GM19467 (cell line): ENCODE measurements around the gene EYS.
"Not testable (repeated sequence)": the region's sequence is repeated elsewhere in the genome, so short reads cannot be mapped to it uniquely, and the experiment has no call there.

ENCODE experiments used
- ATAC-seq: cut with Tn5 transposase; IDR thresholded peaks from one replicate; pipeline ENCODE4 v1.9.1; 2021; ENCODE audit warnings: mild to moderate bottlenecking, moderate library complexity; ENCODE audit not compliant: unreplicated experiment

The EYS gene

GRCh38 chr6:65113581-65113980 lies 593.4 kb downstream of the EYS start:
- ATAC-seq: no peak

GRCh38 chr6:65112435-65112834 lies 594.6 kb downstream of the EYS start:
- ATAC-seq: no peak

GRCh38 chr6:65110031-65110430 lies 597.0 kb downstream of the EYS start:
- ATAC-seq: no peak

- no peak for ATAC-seq
Measured at GRCh38 chr6:65098349-65098748, 608.7 kb downstream of the EYS start.

GRCh38 chr6:65091561-65091960 lies 615.5 kb downstream of the EYS start:
- ATAC-seq: no peak

GRCh38 chr6:65088575-65088974 lies 618.5 kb downstream of the EYS start:
- no peak for ATAC-seq

GRCh38 chr6:65081756-65082155 lies 625.3 kb downstream of the EYS start:
- no peak for ATAC-seq

- no peak for ATAC-seq
Measured at GRCh38 chr6:65075705-65076230, 631.3 kb downstream of the EYS start.

- ATAC-seq: no peak
Measured at GRCh38 chr6:65072500-65072899, 634.5 kb downstream of the EYS start.

GRCh38 chr6:65071480-65071879 lies 635.5 kb downstream of the EYS start:
- ATAC-seq: no peak

GRCh38 chr6:65064844-65065243 lies 642.2 kb downstream of the EYS start:
- no peak for ATAC-seq

GRCh38 chr6:65059568-65059967 lies 647.5 kb downstream of the EYS start:
- no peak for ATAC-seq

GRCh38 chr6:65055545-65055944 lies 651.5 kb downstream of the EYS start:
- no peak for ATAC-seq

- ATAC-seq: no peak
Measured at GRCh38 chr6:65052626-65053025, 654.4 kb downstream of the EYS start.

GRCh38 chr6:65045801-65046200 lies 661.2 kb downstream of the EYS start:
- no peak for ATAC-seq

- ATAC-seq: no peak
Measured at GRCh38 chr6:65014006-65014405, 693.0 kb downstream of the EYS start.

GRCh38 chr6:65006788-65007187 lies 700.2 kb downstream of the EYS start:
- ATAC-seq: no peak

- ATAC-seq: no peak
Measured at GRCh38 chr6:65004283-65004682, 702.7 kb downstream of the EYS start.

GRCh38 chr6:65002882-65003281 lies 704.1 kb downstream of the EYS start:
- ATAC-seq: not testable (repeated sequence)

GRCh38 chr6:65000815-65001214 lies 706.2 kb downstream of the EYS start:
- no peak for ATAC-seq

GRCh38 chr6:64998204-64998603 lies 708.8 kb downstream of the EYS start:
- ATAC-seq: no peak

GRCh38 chr6:64996301-64996700 lies 710.7 kb downstream of the EYS start:
- ATAC-seq: no peak

GRCh38 chr6:64990652-64991304 lies 716.2 kb downstream of the EYS start:
- no peak for ATAC-seq
